GM15510 (cell line): ENCODE measurements around the gene TSACC.

Experiments used
- POLR2A ChIP-seq: IDR thresholded peaks from 3 replicates; pipeline ENCODE4 v1.6.1; 2011; ENCODE audit warnings: borderline replicate concordance; ENCODE audit not compliant: insufficient read length; ENCODE audit errors: extremely low read depth

TSACC gene

GRCh38 chr1:156384007-156384406, 45.7 kb downstream of the TSACC start:
- no peak for TF ChIP-seq POLR2A

- no peak for TF ChIP-seq POLR2A
Measured at GRCh38 chr1:156384658-156385057, 46.3 kb downstream of the TSACC start.

GRCh38 chr1:156385534-156386031, 47.3 kb downstream of the TSACC start:
- TF ChIP-seq POLR2A = no peak

DNA sequence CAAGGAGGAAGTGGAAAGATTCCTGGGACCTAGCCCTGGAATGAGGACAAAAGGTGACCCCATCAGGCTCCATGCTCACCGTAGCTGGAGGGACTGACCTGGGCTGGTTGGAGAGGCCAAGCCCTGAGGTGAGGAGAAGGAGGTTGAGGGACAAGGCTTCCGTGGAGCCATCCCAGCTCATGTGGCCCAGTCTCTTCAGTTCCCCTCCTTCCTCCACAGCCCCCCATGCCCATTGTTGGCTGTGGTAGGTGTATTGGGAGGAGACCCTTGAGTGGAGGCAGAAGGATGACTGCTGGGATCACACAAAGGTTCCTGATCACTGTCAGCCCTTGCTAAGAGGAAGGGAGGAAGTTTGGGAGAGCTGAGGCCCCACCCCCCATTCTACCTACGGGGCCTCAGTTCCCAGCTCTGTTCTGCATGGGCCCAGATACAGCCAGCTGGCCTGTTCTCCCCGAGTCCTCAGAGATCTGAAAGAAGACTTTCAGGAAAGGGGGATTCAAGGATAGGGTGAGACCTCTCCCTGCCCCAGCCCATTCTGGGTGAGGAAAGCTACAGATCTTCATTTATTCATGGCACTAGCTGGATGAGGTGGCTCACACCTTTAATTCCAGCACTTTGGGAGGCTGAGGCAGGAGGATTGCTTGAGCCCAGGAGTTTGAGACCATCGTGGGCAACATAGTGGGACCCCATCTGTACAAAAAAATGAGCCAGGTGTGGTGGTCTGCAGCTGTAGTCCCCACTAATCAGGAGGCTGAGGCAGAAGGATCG, 48.0 kb downstream of the TSACC start:
- TF ChIP-seq POLR2A = no peak

DNA sequence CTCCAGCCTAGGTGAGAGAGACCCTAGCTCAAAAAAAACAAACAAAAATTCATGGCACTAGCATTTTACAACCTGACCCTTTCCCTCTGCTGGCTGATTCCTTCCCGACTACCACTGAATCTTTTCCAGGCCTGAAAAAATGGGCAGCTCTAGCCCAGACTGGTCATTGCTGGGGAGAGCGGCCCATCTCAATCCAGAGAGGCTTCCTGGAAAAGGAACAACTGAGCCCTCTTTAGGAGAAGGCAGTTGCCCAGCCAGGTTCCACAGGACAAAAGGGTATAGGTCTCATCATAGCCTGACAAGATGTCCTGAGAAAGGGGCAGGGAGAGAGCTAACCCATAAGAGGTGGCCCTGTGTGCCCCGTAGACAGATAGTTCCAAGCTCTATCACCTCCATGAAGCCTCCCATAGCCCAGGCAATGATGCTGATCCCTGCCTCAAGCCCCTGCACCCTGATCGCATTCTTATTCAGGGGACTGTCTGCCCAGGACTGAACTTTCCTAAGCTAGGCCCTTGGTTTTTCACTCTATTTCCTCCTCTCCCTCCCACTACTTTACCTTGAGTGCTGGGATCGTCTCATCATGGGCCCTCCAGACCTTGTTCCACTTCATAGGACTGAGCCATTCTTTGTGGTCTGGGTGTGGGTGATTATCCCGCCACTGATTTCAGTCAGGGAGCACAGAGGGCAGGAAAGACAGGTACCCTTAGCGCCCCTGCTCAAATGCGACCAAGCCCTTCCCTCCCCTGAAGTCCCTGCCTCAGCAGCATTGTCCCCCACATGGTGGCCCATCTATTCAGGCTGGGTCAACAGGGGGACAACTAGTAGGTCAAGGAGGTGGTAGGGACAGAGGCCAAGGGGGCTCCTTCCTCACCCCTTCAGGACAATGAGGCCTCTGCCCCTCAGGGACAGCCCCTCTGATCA, 48.9 kb downstream of the TSACC start:
- no peak for TF ChIP-seq POLR2A

DNA sequence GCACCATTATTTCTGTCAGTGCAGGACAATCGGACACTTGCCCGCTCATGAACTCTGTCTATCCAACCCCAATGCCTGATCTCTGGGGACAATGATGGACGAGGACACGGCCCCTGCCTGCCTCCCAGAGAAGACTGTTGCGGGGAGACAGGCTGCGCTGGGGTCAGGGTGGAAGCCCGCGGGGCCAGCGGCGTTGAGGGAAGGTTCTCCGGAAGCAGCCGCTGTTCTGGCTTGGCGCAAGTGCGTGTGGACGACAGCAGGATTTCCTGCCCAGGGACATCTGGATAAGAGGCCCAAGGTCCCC, 49.5 kb downstream of the TSACC start:
- no peak for TF ChIP-seq POLR2A

DNA sequence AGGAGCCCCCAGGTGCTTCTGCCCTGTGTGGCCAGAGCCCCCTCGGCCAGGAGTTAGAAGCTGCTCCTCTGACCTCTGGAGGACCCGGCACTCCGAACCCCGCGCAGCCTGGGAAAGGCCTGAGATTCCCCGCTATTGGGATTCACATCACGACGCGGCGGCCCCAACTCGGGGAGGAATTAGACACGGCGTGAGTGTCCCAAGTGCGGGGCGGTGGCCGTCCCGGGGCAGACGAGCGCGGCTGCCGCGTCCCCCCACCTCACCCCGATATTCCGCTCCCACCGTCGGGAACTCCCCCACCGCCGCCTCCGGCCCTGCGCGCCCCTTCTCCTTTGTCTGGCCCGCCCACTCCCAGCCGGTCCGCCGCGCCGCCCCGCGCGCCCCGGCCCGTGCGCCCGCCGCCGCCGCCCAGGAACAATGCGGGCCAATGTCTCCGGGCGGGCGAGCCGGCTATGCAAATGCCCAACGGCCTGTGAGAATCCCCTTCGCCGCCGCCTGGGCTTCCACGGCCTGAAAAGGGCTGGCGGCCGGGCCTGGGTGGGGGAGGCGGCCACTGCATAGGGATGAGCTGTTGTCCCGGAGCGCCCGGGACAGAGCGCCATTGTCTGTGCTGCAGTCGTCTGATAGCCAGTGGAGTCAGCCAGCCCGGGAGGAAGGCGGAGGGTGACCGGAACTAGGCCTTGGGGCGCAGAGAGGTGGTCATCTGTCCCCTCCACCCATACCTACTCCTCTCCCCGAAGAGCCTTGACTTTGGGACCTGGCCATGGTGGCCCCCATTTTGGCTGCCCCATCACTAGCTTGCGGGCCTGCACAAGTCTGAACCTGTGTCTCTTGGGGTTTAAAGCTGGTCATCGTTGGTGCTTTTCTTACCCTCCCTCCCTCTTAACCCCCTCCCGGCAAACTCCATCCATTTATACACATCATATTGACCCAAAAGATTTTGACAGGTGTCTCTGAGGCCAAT, 50.1 kb downstream of the TSACC start:
- no peak for TF ChIP-seq POLR2A

DNA sequence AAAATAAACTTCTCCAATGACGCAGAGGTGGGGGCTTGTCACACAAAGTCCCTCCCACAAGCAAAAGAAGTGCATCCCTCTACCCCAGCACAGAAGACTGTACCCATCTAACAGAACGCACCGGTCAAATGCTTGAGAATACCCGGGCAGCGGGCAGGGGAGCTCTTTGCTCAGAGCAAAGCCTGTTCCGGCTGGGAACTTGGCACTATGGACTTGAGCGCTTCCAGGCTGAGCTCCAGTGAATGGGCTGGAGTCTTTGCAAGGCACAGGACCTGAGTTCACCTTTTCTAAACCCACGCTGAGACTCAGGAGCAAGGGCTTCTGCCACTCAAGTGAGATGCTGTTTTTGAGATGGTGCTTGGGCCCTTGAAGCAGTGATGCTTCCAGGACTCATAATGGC, 51.0 kb downstream of the TSACC start:
- TF ChIP-seq POLR2A = no peak

DNA sequence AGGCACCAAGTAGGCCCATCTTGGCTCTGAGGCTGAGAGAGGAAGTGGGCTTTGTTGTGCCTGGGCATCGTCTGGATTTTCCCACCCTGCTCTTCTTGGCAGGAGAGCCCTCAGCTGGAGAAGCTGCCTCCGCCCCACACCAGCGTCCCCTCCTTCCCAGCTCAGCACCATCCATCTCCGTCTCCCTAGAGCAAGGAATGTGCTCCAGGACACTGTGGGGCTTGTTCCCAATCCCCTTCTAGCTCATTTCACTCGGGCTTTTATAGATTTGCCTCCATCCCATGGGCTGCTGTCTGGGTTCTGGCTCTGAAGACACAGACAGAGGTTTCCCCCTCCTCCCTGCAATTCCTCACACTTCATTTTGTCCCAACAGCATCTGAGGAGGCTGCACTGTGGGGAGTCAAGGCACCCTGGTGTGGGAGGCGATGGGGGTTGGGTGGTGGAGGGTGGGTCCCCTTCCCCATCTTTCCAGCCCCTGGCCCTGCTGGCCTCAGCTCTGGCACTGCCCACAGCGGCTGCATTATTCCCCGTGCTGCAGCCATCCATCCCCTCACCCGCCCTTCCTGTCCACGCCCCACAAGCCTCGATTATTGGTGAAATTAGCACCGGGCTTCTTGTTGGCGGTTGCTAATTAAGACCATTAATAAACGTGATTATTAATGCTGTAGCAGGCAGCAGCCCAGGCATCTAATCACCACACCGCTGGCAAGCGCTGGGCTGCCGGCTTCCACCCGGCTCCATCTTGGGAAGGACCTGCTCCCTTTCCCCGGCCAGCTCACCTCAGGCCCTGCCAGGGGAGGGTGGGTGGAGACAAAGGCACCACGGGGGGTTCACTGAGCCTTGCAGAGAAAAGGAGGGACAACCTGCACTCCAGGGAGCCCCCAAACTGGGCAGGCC, 52.4 kb downstream of the TSACC start:
- no peak for TF ChIP-seq POLR2A

GRCh38 chr1:156391366-156391677, 53.0 kb downstream of the TSACC start:
- no peak for TF ChIP-seq POLR2A

GRCh38 chr1:156391701-156392100, 53.4 kb downstream of the TSACC start:
- TF ChIP-seq POLR2A = no peak

DNA sequence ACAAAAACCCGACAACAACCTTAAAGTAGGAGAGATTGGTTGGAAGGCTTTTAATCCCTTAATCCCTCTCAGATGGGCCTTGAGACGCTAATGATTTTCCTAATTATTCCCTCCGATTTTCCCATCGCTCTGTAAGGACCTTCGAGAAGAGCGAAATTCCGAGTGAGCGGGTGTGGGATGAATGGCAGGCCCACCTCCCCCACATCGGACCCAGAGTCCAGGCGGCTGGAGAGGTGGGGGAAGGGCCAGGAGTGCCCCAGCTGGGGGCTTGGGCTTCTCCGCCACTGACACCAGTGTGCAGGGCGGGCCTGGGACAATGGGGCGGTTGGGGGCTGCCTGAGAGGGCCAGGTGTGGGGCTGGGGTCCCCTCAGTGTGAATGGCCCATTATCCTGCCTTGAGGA, 54.1 kb downstream of the TSACC start:
- no peak for TF ChIP-seq POLR2A

DNA sequence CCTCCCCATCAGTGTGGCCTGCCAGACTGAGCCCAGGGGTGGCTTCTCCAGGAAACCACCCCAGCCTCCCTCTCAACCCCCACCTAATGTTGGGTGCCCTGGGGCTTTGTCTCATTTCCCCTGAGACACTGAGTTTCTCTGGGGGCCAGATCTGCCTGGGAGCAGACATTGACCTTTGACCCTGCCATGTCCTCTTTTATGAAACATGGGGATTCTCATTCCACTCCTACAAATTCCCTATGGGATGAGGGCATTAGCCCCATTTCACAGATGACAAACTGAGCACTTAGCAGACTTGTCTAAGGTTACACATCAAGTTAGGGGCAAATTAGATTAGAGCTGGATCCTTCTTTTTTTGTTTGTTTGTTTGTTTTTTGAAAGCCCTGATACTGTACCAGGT, 54.8 kb downstream of the TSACC start:
- no peak for TF ChIP-seq POLR2A

- TF ChIP-seq POLR2A = no peak
Measured at GRCh38 chr1:156394082-156394481, 55.8 kb downstream of the TSACC start.

- TF ChIP-seq POLR2A = no peak
Measured at GRCh38 chr1:156394835-156395461, 56.6 kb downstream of the TSACC start.
